Occipital lobe (tissue), 3 donors: ENCODE data around the gene C2CD4C. TPM values are rescaled to one million over a fixed set of nuclear protein-coding genes. Genes with fewer than 3 reads are reported as not detected.
"Not testable (repeated sequence)": the region's sequence is repeated elsewhere in the genome, so short reads cannot be mapped to it uniquely, and the experiment has no call there.

Experiments used
- DNase-seq: peaks from one replicate; lab custom pipeline; 2025; lab: John Stamatoyannopoulos, UW
- small RNA-seq: library from RNA; depleted of rRNA; stranded (forward); fragments of <200 nt; gene quantifications from one replicate; pipeline ENCODE3, GENCODE V24; 2014
- total RNA-seq: library from RNA; depleted of rRNA; stranded (reverse); fragments of >200 nt; gene quantifications from one replicate; pipeline ENCODE4 v1.2.3, GENCODE V29; 2014

C2CD4C gene
- total RNA-seq, 1 donor from 2014 or later: 16.1 TPM

DNA sequence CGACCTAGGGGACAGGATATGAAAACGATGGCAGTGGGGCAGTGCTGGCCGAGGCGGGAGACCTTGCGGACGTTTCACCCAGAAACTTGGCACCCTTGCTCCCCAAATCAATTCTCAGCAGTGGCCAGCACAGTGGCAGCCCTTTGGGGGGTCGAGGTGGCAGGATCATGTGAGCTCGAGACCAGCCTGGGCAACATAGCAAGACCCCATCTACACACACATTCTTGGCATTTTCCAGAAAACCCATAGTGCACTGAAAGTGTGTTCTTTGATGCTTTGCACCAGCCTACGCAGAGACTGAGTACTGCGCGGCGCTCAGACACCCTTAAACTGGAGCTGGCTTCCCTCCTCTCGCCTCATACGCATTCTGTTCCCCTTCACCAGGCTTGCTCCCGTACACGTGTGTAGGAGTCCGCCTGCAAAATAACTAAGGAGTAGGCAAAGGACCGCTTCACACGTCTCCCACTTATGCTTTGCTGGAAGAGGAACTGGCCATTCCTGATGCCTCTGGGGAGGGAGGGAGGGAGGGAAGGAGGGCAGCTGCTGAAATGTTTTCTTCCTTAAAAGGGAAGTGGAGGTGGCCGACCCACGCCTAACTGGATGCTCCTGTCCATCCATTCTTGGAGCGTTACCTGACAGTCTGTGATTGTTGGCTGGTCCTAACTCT is 40.9 kb downstream of the C2CD4C start:
- DNase-seq: peak; percentile 79

DNA sequence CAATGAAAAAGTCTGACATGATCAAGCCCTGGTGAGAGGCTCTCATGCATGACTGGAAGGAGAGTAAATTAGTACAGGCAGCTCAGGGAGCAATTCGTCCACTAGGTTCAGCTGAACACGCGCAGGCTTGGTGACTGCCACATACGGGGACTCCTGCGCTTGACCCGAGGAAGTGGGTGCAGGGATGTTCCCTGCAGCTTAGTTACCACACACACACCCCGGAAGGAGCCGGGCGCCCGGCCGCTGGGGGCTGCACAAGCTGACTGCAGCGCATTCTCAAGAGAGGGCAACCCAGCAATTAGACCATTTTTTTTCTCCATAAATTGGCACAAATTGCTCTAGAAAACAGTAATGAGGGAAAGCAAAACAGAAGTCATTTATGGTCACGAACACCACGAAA is 41.4 kb downstream of the C2CD4C start:
- no peak for DNase-seq

DNA sequence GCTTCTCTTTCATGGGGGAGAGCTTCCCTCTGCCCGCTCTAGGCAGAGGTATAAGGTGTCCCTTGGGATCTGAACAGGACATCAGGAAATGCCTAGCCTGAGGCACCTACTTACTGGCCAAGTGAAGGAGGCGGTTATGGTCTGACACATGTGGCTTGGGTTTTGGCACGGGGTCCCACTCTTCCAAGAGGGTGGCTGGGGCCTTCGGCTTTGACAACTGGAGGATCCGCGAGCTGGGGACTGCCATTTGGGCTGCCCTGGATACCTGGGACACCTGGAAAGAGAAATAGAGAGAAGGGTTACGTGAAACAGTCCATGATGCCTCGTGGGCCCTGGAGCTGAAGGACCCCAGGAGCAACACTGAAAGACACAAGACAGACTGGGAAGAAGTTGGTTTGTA is 42.0 kb downstream of the C2CD4C start:
- DNase-seq: no peak

DNA sequence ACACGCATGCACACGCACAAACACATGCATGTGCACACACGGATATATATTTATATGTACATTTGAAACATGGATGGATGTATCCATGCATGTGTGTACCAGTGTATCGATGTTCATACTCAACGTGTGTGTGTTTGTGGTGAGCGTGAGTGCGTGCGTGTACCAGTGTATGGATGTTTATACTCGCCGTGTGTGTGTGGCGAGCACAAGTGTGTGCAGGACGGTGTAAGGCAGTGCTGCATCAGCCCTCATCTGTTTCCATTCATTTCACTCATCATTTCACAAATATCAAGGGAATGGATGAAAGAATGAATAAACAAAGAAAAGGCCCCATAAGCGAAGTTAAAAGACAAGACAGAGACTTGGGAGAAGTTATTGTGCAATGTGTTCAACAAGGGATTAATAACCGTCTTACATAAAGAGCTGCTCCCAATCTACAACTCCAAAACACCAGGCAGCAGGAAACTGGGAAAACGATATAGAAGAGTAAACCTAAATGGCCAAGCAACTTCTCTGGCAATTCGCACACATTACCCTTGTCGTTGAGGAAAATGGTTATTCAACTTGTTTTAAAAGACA is 42.7 kb downstream of the C2CD4C start:
- DNase-seq: no peak

DNA sequence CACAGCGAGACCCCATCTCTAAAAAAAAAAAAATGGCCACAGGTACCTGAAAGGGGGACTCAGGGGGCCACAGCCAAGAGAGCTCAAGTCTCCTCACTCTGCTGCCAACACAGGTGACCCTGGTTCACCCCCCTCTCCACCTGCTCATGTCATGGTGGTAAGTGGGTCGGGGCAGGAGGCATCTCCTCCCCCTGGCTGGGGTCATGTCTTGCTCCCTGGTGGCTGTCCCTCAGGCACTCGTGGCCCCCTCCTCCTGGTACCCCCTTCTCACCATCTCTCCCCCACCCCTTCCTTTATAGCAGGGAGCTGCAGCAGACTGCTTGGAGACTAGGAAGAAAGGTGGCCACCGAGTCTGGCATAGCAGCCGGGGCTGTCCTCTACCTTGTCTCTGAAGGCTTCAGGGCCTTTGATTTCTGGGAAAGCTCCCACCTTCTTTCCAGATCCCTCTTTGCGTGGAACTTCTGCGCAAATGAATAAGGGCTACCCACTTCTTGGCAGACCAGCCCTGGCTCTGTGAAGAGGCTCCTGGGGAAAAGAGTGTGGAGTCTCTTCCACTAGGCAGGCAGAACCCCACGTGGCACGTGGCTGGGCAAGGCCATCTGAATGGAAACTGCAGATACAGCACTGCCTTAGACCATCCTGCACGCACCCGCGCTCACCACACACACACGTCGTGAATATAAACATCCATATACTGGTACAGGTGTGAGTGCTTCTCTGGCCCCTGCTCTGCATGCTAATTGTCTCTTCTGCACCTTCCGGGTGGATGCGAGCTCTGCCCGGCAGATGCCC is 44.3 kb downstream of the C2CD4C start:
- DNase-seq: no peak

DNA sequence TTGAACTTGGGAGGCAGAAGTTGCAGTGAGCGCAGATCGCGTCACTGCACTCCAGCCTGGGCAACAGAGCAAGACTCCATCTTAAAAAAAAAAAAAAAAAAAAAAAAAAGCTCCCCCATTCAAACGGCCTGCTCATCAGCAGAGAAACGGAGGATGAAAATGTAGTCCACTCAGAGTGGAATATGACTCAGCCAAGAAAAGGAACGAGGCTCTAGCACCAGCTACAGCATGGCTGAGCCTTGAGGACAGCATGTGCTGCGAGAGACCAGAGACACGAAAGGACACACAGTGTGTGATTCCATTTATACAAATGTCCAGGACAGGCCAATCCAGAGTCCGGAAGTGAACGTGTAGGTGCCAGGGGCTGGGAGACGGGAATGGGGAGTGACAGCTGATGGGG is 46.3 kb downstream of the C2CD4C start:
- no peak for DNase-seq

DNA sequence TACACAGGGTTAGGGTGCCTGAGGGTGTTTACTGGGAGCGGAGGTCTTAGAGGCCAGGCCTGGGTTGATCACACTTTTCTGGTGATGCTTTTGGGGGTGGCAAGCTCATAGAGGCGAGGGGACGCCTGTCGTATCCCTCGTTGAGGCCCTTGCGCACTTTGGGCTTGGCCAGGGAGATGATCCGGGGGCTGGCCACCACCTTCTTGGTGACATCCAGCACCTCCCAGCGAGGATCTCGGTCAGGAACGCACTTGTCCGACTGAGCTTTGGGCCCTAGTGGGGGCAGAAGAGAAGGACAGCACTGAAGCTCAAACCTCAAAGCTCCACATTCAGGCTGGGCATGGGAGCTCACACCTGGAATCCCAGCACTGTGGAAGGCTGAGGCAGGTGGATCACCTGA is 46.8 kb downstream of the C2CD4C start:
- no peak for DNase-seq

DNA sequence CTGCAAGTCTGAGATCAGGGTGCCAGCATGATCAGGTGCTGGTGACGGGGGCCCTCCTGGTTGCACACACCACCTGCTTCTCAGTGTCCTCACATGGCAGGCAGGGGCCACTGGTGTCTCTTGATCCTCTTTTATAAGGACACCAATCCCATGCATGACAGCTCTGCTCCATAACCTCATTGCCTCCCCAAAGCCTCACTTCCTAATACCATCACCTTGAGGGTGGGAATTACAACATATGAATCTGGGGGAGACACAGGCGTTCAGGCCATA is 49.4 kb downstream of the C2CD4C start:
- no peak for DNase-seq

DNA sequence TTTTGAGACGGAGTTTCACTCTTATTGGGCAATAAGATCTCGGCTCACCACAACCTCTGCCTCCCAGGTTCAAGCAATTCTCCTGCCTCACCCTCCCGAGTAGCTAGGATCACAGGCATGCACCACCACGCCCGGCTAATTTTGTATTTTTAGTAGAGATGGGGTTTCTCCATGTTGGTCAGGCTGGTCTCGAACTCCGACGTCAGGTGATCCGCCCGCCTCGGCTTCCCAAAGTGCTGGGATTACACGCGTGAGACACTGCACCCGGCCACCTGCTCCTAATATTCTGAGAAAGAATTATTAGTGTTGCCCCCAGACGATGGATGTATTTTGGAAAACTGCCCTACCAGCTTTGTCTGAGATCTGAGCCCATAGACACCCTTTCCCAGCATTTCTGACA is 53.4 kb downstream of the C2CD4C start:
- DNase-seq: not testable (repeated sequence)

Small RNA genes lying within 50 kb of the gene (small RNA-seq; reads per million reads assigned to genes)
- gene RNA5SP462: not detected

Other genes with a start within 250 kb of the C2CD4C start
- 0.62 TPM for gene PLPP2, start 117.7 kb downstream of the C2CD4C start, total RNA-seq
- gene MIER2, start 64.4 kb downstream of the C2CD4C start, total RNA-seq: 5.3 TPM
- gene SHC2, start 51.9 kb upstream of the C2CD4C start, total RNA-seq: 13.9 TPM
- gene MADCAM1, start 87.3 kb upstream of the C2CD4C start, total RNA-seq: 0.16 TPM
- gene TPGS1, start 98.3 kb upstream of the C2CD4C start, total RNA-seq: 15.6 TPM
- gene CDC34, start 122.6 kb upstream of the C2CD4C start, total RNA-seq: 46.2 TPM
- not detected for gene GZMM, start 134.9 kb upstream of the C2CD4C start, total RNA-seq
- gene BSG, start 163.4 kb upstream of the C2CD4C start, total RNA-seq: 77.4 TPM
- gene HCN2, start 180.7 kb upstream of the C2CD4C start, total RNA-seq: 8.0 TPM
- 12.5 TPM for gene POLRMT, start 224.4 kb upstream of the C2CD4C start, total RNA-seq
- 0.62 TPM for gene FGF22, start 230.7 kb upstream of the C2CD4C start, total RNA-seq